ENCODE results near the gene GSTM3.
"Not testable (repeated sequence)": the region's sequence is repeated elsewhere in the genome, so short reads cannot be mapped to it uniquely, and the experiment has no call there.

Gene GSTM3

GRCh38 chr1:109694400-109694799 is 46.4 kb downstream of the GSTM3 start:
- DNase-seq = not testable (repeated sequence)

GRCh38 chr1:109691759-109692158 is 49.1 kb downstream of the GSTM3 start:
- DNase-seq = no peak

GRCh38 chr1:109689844-109690405 is 50.9 kb downstream of the GSTM3 start:
- DNase-seq = no peak

- peak; percentile 84 for DNase-seq
These were observed 53.0 kb downstream of the GSTM3 start, which contains the start of gene GSTM1 for GRCh38 chr1:109687641-109688499. GSTM1 (plus strand) TSS chr1:109687817; CDS start chr1:109687874, 57 bp downstream.

- not testable (repeated sequence) for DNase-seq
These were observed 53.7 kb downstream of the GSTM3 start for GRCh38 chr1:109687109-109687508.

GRCh38 chr1:109685890-109686289 is 54.9 kb downstream of the GSTM3 start:
- DNase-seq = not testable (repeated sequence)

- DNase-seq = not testable (repeated sequence)
These were observed 55.4 kb downstream of the GSTM3 start for GRCh38 chr1:109685399-109685798.

GRCh38 chr1:109684777-109685176 is 56.1 kb downstream of the GSTM3 start:
- not testable (repeated sequence) for DNase-seq

All from activated CD8-positive, alpha-beta memory T cell treated with anti-CD3 and anti-CD28 coated beads, Interleukin-2, amount 50 U/mL, for 4 hours (primary cell).